Measurements from ENCODE around the gene TRUB1. TPM values are rescaled to one million over a fixed set of nuclear protein-coding genes. Genes with fewer than 3 reads are reported as not detected.

The TRUB1 gene
- total RNA-seq, 2 experiments from 2014 or later = 13.4 to 14.0 TPM

GRCh38 chr10:115022733-115023132 lies 84.7 kb downstream of the TRUB1 start:
- Mint-ChIP-seq H3K36me3 (ENCODE audit: low read depth) (no peaks in the 10 kb centered on the region), H3K4me3 (no peak overlapping the region), H3K9me3 (ENCODE audit: insufficient read depth) (no peaks in the 10 kb centered on the region), H3K27me3 (ENCODE audit: low read depth) (peaks cover 3% of the 10 kb centered on the region), H3K4me1 (ENCODE audit: low read depth) (no peaks in the 10 kb centered on the region), H3K27ac (no peak overlapping the region)
- ATAC-seq = no peak
- ChIA-PET CTCF (no interaction called here), POLR2A (no interaction called here)
- DNase-seq = no peak

GRCh38 chr10:115023715-115024114 lies 85.7 kb downstream of the TRUB1 start:
- Mint-ChIP-seq H3K4me1 (ENCODE audit: low read depth) (no peaks in the 10 kb centered on the region), H3K9me3 (ENCODE audit: insufficient read depth) (no peaks in the 10 kb centered on the region), H3K4me3 (no peak overlapping the region), H3K36me3 (ENCODE audit: low read depth) (no peaks in the 10 kb centered on the region), H3K27ac (no peak overlapping the region), H3K27me3 (ENCODE audit: low read depth) (peaks cover 3% of the 10 kb centered on the region)
- ATAC-seq = no peak
- CTCF ChIA-PET = no interaction called here
- POLR2A ChIA-PET = no interaction called here
- no peak for DNase-seq

GRCh38 chr10:115024371-115024770 lies 86.4 kb downstream of the TRUB1 start:
- Mint-ChIP-seq H3K27ac (no peak overlapping the region), H3K4me3 (no peak overlapping the region), H3K27me3 (ENCODE audit: low read depth) (no peaks in the 10 kb centered on the region), H3K36me3 (ENCODE audit: low read depth) (no peaks in the 10 kb centered on the region), H3K9me3 (ENCODE audit: insufficient read depth) (no peaks in the 10 kb centered on the region), H3K4me1 (ENCODE audit: low read depth) (no peaks in the 10 kb centered on the region)
- CTCF ChIA-PET = no interaction called here
- POLR2A ChIA-PET = no interaction called here
- DNase-seq (no peak), ATAC-seq (no peak)

- ATAC-seq (no peak), DNase-seq (no peak)
- H3K4me3 Mint-ChIP-seq = no peak overlapping the region
- peaks cover 4% of the 10 kb centered on the region for H3K27me3 Mint-ChIP-seq (ENCODE audit: low read depth)
- no peaks in the 10 kb centered on the region for H3K4me1 Mint-ChIP-seq (ENCODE audit: low read depth)
- no peaks in the 10 kb centered on the region for H3K9me3 Mint-ChIP-seq (ENCODE audit: insufficient read depth)
- no peak overlapping the region for H3K27ac Mint-ChIP-seq
- ChIA-PET CTCF (no interaction called here), POLR2A (no interaction called here)
- no peaks in the 10 kb centered on the region for H3K36me3 Mint-ChIP-seq (ENCODE audit: low read depth)
Measured at GRCh38 chr10:115026056-115026745, 88.2 kb downstream of the TRUB1 start.

GRCh38 chr10:115026746-115027140 lies 88.7 kb downstream of the TRUB1 start:
- Mint-ChIP-seq H3K4me1 (ENCODE audit: low read depth) (no peaks in the 10 kb centered on the region), H3K27me3 (ENCODE audit: low read depth) (peaks cover 6% of the 10 kb centered on the region), H3K4me3 (no peak overlapping the region), H3K27ac (no peak overlapping the region), H3K36me3 (ENCODE audit: low read depth) (no peaks in the 10 kb centered on the region), H3K9me3 (ENCODE audit: insufficient read depth) (no peaks in the 10 kb centered on the region)
- ATAC-seq (no peak), DNase-seq (no peak)
- ChIA-PET CTCF (no interaction called here), POLR2A (no interaction called here)

Other genes starting within 250 kb of the TRUB1 start
- 10 to 100 TPM; 15.2 to 17.6 TPM for gene FHIP2A, start 116.4 kb upstream of the TRUB1 start, total RNA-seq
- not detected for gene ATRNL1, start 155.2 kb downstream of the TRUB1 start, total RNA-seq

Data from activated CD8-positive, alpha-beta T cell treated with anti-CD3 and anti-CD28 coated beads, Interleukin-2, amount 10 ng/mL, durations not matched to agents 7 days and 5 days (primary cell).